Measurements from ENCODE around the gene FHL2.

The FHL2 gene

DNA sequence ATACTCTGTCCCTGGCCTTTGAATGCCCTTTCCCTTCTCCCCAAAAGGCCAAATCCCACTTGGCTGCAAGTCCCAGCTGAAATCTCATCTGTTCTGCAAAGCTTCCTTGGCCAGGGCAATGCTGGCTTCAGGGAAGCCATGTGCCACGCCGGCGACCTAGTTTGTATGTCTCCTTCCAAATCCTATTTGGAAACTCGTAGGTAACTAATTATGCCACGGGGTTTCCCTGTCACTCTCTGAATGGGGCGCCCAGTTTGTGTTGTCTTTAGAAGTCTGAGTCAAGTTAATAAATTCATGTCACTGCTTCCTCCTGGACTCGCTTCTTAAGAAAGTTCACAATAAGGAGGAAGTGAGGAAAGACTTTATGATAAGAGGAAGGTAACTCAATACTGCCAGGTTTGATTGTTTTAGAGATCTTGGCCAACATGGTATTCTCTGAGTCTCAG is 19.1 kb downstream of the FHL2 start:
- no peak for DNase-seq (ENCODE audit: low read depth, low spot score)

DNA sequence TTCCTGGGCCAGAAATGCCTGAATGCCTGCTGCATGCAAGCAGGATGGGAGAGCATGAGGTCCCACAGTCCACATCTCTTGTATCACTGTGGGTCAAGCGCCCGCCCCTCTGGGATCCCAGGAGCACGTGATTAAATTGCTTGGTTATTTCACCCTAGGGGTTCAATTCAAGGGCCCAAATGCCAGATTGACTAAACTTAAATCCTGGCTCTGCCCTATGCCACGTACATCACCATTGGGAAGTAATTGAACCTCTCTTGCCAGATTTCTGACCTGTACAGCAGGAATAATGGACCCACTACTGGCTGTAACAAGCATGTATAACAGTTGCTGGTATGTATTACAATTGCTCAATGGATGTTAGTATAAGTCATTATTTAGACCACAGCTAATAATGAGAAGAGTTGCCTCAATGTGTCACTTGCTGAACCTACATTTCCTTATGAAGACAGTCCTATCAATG is 19.9 kb downstream of the FHL2 start:
- no peak for DNase-seq (ENCODE audit: low read depth, low spot score)

DNA sequence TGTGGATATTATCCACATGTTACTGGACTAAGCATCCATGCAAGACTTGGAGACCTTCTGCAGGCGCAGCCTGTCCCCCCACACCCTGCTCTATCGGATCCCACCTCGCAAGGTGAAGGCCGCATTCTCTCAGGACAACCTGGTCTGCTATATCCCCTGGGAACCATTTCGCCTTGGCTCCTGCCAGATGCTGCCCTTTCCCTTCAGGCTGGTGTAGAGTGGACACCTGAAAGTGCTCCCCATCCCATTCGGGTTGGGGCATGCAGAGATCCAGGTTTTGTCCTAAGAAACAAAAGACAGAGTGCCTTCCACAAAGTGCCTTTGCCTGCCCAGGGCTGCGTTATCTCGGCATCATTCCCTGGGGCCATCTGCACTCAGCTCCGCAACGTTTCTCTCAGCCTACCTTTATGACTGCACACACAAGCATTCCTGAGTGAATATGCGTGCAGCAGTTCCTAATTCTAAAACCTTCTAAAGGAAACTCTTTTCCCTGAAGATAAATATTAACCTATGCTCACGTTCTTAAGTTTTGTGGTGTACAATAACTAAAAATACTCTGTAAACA is 20.5 kb downstream of the FHL2 start:
- DNase-seq (ENCODE audit: low read depth, low spot score), result no peak

DNA sequence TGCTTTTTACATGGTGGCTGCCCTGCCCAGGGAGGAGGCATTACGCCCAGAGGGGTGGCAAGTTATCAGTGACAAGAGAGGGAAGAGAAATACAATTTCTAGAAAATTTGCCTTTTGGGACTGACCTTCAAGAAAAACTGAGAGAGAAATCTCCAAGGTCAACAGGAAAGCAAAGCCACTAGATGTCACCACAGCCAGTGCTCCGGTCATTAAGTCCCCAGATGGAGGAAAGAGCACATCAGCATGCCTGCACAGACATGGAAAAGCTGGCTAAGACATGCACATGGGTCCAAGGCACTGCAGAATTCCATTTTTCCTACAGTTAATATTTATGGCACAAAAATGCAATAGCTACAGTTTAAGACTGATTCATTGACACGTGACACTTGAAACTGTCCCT is 21.0 kb downstream of the FHL2 start:
- no peak for DNase-seq (ENCODE audit: low read depth, low spot score)

DNA sequence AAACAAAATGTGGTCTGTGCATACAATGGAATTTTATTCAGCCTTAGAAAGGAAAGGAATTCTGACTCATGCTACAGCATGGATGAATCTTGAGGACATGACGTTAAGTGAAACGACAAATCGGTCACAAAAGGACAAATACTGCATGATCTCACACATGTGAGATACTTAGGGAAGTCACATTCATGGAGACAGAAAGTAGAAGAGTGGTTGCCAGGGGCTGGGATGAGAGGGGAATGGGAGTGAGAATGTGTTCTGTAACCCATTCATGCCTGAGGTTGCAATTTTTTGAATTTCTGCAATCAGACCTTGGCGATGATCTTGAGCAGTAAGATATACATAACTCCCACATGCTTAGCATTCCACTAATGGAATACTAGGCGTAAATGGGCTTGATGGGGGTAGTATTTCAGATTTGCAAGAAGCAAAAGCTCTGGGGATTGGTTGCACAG is 22.0 kb downstream of the FHL2 start:
- no peak for DNase-seq (ENCODE audit: low read depth, low spot score)

DNA sequence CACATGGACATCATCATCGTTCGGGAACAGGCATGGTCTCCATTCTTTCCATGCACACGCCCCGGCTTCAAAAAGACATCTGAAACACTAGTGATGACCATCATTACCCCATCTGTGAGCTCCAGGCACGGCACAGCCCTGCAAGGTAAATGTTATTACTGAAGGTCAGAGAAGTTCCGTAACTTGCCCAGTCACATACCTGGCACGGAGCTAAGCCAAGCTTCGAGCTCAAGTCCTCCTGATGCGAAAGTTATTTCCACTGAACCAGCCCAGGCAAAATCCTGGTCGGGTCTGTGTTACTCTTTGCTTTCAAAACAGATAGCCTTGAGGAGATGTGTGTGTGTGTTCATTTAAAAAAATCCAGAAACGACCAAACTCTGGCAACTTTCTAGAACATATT is 22.8 kb downstream of the FHL2 start:
- DNase-seq (ENCODE audit: low read depth, low spot score), result no peak

DNA sequence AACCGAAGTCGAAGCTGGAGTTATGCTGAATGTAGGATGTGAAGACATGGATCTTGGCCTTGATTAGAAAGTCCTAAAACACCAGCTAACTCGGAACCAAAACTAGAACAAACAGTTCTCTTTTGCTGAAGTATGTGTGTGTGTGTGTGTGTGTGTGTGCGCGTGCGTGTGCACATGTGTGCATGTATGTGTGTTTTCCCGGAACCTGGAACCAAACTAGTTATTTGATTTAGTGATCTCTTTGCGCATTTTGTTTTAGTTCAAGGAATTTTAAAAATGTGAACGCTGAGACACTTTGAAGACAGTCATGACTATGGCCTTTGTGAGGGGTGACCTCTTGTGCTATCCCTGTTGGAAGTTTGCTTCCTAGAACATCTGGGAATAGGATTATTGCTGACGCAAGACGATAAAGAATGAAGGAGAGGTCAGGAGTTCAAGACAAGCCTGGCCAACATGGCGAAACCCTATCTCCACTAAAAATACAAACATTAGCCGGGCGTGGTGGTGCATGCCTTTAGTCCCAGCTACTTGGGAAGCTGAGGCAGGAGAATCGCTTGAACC is 23.8 kb downstream of the FHL2 start:
- DNase-seq (ENCODE audit: low read depth, low spot score), result peak; percentile 73

DNA sequence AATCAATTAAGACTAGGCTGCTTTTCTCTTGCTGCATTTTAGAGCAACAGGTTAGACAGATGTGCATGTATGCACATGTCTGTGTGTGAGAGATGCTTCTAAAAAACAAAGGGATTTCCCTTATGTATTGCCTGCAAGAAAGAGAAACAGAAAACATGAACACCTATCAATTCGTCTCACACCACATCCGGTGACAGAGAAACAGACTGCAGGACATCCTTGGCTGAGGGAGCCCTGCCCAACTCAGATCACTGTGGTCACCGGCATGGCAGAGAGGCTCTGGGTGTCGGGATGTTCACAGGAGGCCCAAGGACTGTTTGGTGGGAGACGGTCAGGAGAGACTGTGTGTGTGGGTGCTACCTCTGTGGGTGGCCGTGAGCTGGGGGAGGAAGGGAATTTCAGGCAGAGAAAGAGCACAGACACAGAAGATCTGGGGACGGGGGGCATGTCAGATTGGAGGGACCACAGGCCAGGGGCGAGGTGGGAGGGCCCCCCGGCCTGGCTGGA is 24.9 kb downstream of the FHL2 start:
- DNase-seq (ENCODE audit: low read depth, low spot score), result no peak

DNA sequence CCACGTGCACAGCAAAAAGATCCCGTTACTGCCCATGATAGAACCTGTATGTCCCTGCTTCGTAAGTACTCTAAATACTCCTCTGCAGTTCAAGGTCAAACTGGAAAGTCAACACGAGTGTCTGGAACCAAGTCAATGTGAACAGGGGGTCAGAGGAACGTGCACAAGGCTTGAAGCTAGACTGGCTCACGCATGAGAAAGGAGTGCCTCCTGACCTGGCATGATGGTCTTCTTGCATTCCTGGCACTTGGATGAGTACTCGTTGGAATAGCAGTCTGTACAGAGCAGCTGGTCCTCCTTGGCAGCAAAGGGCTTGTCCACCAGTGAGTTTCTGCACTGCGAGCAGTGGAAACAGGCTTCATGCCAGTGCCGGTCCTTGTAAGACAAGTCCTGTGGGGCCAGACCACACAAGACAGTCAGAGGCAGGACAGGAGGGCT is 25.5 kb downstream of the FHL2 start:
- DNase-seq (ENCODE audit: low read depth, low spot score), result no peak

DNA sequence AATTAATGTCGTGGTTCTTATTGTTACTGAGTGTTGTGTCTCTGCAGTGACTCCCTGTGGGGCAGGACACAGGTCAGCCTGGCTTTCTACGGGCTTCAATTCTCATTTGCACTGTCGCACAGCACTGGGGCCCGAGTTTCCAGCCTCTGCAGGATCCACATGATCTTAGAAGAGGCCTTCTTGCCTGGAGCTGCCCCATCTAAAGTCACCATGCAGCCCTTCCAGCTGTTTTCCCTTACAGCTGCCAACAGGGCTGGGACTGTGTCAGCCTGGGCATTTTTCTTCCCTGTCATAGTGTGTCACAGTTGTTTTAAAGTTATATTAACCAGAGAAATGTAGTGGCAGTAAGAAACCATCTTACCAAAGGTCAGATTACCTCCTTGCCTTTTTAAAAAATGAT is 27.0 kb downstream of the FHL2 start:
- no peak for DNase-seq (ENCODE audit: low read depth, low spot score)

DNA sequence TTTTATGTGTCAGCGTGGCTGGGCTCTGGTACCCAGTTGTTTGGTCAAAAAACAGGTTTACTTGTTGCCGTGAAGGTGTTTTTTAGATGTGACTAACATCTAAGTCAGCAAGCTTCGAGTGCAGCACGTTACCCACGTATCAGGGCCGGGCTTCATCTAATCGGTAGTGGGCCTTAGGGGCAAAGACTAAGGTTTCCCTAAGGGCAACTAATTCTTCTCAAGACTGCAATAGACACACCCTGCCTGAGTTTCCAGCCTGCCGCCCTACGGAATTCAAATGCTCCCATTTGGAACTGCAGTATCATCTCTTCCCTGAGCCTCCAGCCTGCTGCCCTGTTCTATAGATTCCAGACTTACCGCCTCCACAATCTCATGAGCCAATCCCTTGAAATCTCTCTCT is 27.7 kb downstream of the FHL2 start:
- no peak for DNase-seq (ENCODE audit: low read depth, low spot score)

DNA sequence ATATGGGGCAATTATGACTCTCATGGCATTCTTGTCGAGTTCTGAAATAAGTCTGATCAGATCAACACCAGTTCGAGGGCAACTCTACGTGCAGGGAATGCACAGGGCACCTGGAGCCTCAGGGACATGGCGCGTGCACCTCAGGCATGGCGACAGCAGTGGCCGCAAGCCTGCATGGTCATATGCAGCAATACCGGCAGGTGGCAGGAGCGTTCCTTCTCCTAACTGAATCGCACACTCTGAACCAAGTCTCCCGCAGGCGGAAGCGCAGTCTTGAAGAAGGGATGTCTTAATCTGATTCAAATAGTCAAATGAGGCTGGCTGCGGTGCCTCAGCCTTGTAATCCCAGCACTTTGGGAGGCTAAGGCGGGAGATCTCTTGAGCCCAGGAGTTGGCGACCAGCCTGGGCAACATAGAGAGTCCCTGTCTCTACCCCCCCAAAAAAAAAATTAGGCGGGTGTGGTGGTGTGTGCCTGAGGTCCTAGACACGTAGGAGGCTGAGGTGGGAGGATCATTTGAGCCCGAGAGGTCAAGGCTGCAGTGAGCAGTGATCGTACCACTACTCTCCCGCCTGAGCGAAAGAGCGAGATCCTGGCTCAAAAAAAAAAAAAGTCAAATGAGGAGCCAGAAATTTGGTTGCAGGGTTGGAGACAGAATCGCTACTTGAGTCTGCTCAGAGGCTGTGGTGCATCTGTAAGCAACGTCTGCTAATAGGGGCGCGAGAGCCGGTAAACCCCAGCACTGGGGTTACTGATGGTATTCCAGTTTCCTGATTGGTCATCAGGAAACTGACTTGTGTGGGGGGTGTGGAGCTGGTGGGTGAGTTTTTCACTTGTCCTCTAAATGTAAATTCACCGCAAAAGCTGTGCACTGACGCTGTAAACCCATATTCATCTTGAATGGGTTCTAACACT is 28.8 kb downstream of the FHL2 start:
- DNase-seq (ENCODE audit: low read depth, low spot score), result peak; percentile 70

DNA sequence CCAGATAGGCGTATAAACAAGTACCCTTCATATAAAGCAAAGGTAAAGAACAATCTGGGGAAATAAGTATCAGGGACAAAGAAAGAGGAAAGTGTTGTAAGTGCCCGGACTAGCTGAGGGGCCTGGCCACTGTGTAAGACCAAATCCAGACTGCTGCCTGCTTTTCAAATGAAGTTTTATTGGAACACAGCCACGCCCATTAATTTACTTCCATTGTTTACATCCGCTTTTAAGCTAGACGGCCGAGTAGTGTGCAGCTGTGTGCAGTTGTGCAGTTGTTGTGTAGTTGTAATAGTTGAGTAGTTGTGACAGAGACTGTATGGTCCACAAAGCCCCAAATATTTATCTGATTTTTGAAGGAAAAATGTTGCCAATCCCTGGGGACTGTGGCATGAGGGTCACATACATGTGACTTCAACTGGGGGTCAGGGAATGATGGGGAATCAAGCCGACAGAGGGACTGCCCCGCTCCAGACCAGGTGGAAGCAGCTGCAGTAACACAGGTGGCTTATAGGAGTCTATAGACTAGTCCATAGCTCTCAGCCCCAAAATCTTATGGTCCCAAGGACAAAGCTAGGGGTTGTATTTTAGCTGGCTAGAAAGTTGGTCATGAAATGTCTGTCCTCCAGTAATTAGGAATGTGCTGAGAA is 30.0 kb downstream of the FHL2 start:
- DNase-seq (ENCODE audit: low read depth, low spot score), result no peak

DNA sequence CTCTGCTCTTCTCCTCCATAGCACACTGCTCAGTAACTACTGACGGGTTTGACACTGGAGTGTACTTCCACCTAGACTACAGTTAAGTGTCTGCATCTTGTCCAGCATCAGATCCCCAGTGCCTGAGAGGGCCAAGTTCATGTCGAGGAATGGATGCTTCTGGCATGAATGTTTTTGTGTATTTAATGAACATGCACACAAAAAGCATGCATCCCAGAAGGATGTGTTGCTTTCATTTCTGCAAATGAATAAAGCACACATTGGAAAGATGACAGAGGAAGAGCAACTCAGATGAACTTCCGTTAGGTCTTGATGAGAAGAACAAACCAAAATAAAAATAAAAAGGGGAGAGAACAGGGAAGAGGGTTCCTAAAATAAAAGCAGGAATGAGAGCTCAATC is 33.6 kb downstream of the FHL2 start:
- no peak for DNase-seq (ENCODE audit: low read depth, low spot score)

DNA sequence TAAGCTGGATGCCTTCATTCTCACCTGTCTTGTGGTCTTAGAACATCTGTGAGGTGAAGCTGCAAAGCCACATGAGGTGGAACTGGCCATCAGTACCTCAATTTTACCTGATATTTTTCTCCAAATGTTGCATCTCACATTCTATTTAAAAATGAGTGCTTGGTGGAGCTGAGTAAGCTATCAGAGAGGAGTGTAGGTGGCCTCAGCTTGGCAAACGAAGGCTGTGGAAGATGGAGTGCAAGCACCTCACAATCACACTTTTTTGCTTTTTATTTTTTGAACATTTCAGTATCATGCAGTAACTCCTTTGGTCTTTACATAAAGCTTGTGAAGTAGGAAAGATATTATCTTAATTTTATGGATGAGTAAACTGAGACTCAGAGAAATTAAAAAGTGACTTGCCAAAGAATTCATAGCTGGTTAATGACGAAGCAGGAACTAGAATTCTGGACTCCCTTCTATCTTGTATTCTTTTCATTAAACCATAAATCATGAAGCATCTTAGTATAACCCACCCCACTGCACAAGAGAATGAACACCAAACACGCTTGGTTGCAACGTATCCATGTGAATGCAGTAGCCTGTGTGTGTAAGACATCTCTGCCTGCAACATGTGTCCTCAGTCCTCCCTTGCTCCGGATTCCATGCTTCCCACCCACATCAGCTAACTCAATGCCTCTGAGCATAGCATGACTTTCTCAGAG is 34.3 kb downstream of the FHL2 start:
- DNase-seq (ENCODE audit: low read depth, low spot score), result no peak

DNA sequence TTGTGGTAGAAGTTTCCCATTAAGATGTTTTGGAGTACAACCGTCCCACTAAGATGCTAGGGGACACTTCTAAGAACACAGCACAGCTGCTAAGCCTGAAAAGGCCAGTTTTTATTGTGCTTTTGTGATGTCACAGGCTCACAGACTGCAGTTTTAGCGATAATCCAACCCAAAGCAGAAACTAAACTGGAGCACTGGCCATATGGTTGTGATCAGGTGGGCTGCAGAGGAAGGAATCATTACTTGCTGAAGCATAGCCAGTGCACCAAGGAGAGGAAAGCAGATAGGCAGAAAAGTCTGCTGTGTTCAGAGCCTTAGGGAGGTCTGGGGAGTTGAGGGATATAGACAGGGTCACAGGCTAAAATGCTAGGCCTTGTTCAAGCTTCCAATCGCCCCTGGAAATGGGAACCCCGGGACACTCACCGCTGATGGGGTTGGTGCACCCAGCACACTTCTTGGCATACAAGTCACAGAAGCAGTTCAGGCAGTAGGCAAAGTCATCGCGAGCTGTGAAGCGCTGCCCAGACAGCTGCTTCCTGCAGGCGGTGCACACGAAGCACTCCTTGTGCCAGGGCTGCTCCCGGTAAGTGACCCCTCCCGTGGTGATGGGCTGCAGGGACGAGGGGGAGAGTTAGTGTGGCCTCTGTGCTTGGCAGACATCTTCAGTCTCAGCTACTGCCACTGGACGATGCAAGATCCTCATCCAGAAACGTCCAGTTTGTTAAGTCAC is 35.8 kb downstream of the FHL2 start:
- DNase-seq (ENCODE audit: low read depth, low spot score), result no peak

DNA sequence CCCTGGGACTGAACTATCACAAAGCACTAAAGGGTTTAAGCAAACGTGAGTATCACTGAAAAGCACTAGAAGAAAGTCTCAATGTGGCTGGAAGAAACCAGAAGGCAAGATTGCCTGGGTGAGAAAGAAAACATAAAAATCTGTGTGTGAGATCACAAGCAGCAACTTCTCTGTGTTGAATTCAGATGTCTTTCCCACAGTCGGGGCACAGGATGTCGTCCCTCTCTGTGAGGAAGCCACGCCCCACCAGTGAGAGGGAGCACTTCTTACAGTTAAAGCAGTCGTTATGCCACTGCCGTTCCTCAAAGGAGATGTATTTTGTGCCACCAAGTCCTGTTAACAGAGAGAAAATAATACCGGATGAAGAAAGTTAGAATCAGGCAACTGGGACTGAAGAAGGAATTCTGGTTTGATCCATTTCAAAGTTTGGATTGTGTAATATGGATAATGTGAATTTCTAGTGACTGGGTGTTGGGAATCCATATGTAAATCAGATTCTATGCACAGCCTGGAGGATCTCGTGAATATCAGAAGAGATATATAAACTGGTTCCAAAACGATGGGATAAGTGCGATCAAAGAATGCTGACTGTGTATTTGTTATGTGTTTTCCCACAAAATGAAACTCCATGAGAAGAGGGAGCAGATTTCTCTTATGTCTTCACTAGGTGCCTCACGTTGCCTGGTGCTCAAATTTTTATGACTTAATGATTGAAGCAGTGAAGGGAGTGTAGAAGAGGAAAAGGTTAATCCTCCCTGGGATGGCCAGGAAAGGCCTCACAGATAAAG is 37.6 kb downstream of the FHL2 start:
- DNase-seq (ENCODE audit: low read depth, low spot score), result no peak

DNA sequence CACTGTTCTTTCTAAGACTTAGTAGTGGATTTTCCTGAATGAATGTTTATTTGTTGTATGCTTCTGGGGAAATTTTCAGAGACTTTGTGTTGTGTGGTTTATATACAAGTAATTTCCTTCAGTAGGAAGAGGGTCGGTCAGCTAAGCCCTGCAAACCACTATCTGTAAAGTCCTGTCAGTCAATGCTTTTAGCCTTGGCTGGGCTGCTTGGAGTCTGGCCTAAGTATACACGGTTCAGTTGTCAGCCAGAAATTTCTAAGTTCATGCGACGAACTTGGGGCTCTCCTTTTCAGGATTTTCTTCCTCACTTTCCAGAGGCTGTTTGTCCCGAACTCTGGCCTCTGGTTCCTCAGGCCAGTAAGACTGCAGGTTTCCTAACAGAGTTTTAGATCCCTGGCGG is 40.3 kb downstream of the FHL2 start:
- DNase-seq (ENCODE audit: low read depth, low spot score), result no peak

DNA sequence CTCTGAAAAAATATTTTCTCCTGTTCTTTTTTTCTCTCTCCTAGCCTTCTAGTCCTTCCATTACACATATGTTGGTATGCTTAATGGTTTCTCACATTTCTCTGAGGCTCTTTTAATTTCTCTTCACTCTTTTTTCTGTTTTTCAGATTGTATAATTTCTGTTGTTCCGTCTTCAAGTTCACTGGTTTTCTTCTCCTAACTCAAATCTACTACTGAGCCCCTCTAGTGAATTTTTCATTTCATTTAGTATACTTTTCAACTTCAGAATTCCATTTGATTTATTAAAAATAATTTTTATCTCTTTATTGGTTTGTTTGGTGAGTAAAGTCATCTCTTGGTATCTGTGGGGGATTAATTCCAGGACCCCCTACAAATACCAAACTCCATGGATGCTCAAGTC is 41.7 kb downstream of the FHL2 start:
- no peak for DNase-seq (ENCODE audit: low read depth, low spot score)
